Loucy (cell line): ENCODE data around the gene GPER1.

Source experiments
- EZH2phosphoT487 ChIP-seq: fragments of 200-600 bp; IDR thresholded peaks from 2 replicates; pipeline ENCODE4 v1.6.1; 2018; ENCODE audit warnings: antibody characterized with exemption, mild to moderate bottlenecking, moderate library complexity, borderline replicate concordance
- TF ChIP-seq, protein P1 (sequence below): fragments of 200-600 bp; sonication (generic); conservative IDR thresholded peaks from 2 replicates; pipeline ENCODE4 v1.5.1; 2014; ENCODE audit warnings: mild to moderate bottlenecking, antibody characterized with exemption, low read length

DNA sequence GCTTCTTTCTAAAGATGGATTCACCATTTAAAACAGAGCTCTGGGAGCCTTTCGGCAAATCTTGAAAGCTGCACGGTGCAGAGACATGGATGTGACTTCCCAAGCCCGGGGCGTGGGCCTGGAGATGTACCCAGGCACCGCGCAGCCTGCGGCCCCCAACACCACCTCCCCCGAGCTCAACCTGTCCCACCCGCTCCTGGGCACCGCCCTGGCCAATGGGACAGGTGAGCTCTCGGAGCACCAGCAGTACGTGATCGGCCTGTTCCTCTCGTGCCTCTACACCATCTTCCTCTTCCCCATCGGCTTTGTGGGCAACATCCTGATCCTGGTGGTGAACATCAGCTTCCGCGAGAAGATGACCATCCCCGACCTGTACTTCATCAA is 3.7 kb downstream of the GPER1 start:
- TF ChIP-seq EZH2phosphoT487: no peak
- TF ChIP-seq, protein P1, sequence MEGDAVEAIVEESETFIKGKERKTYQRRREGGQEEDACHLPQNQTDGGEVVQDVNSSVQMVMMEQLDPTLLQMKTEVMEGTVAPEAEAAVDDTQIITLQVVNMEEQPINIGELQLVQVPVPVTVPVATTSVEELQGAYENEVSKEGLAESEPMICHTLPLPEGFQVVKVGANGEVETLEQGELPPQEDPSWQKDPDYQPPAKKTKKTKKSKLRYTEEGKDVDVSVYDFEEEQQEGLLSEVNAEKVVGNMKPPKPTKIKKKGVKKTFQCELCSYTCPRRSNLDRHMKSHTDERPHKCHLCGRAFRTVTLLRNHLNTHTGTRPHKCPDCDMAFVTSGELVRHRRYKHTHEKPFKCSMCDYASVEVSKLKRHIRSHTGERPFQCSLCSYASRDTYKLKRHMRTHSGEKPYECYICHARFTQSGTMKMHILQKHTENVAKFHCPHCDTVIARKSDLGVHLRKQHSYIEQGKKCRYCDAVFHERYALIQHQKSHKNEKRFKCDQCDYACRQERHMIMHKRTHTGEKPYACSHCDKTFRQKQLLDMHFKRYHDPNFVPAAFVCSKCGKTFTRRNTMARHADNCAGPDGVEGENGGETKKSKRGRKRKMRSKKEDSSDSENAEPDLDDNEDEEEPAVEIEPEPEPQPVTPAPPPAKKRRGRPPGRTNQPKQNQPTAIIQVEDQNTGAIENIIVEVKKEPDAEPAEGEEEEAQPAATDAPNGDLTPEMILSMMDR: no peak
